Rectal smooth muscle tissue (tissue), 1 donor: ENCODE data around the gene PIGC.

Source experiments
- H3K27ac ChIP-seq: one replicate; pipeline ENCODE4 v1.7.0; 2013; ENCODE audit warnings: low read depth, low read length, inconsistent platforms
- H3K27me3 ChIP-seq: one replicate; pipeline ENCODE4 v1.7.0; 2013; ENCODE audit warnings: low read length; ENCODE audit not compliant: control insufficient read depth, insufficient read depth
- H3K36me3 ChIP-seq: one replicate; pipeline ENCODE4 v1.7.0; 2013; ENCODE audit warnings: low read length; ENCODE audit not compliant: control insufficient read depth, insufficient read depth
- H3K4me1 ChIP-seq: one replicate; pipeline ENCODE4 v1.7.0; 2013; ENCODE audit warnings: low read length; ENCODE audit not compliant: control insufficient read depth, insufficient read depth
- H3K4me3 ChIP-seq: one replicate; pipeline ENCODE4 v1.7.0; 2013; ENCODE audit warnings: low read length
- H3K9ac ChIP-seq: one replicate; pipeline ENCODE4 v1.7.0; 2013; ENCODE audit warnings: low read length

Gene PIGC

GRCh38 chr1:172477216-172477615 is 33.3 kb upstream of the PIGC start:
- no peaks in the 10 kb centered on the region for H3K27me3 ChIP-seq
- H3K4me3 ChIP-seq, result no peak overlapping the region
- no peaks in the 10 kb centered on the region for H3K4me1 ChIP-seq
- H3K27ac ChIP-seq, result no peak overlapping the region
- no peak overlapping the region for H3K9ac ChIP-seq
- no peaks in the 10 kb centered on the region for H3K36me3 ChIP-seq

- Histone ChIP-seq H3K9ac (no peak overlapping the region), H3K36me3 (no peaks in the 10 kb centered on the region), H3K4me3 (no peak overlapping the region), H3K4me1 (no peaks in the 10 kb centered on the region), H3K27ac (no peak overlapping the region), H3K27me3 (no peaks in the 10 kb centered on the region)
Measured at GRCh38 chr1:172476218-172476811, 32.4 kb upstream of the PIGC start.

GRCh38 chr1:172473842-172474241 is 30.0 kb upstream of the PIGC start:
- Histone ChIP-seq H3K27me3 (no peaks in the 10 kb centered on the region), H3K27ac (no peak overlapping the region), H3K9ac (no peak overlapping the region), H3K4me1 (no peaks in the 10 kb centered on the region), H3K4me3 (no peak overlapping the region), H3K36me3 (no peaks in the 10 kb centered on the region)

GRCh38 chr1:172473302-172473701 is 29.4 kb upstream of the PIGC start:
- H3K27me3 ChIP-seq, result no peaks in the 10 kb centered on the region
- H3K4me3 ChIP-seq, result no peak overlapping the region
- no peak overlapping the region for H3K27ac ChIP-seq
- no peak overlapping the region for H3K9ac ChIP-seq
- no peaks in the 10 kb centered on the region for H3K36me3 ChIP-seq
- H3K4me1 ChIP-seq, result no peaks in the 10 kb centered on the region

GRCh38 chr1:172472495-172472894 is 28.6 kb upstream of the PIGC start:
- Histone ChIP-seq H3K27me3 (no peaks in the 10 kb centered on the region), H3K4me1 (no peaks in the 10 kb centered on the region), H3K27ac (no peak overlapping the region), H3K4me3 (no peak overlapping the region), H3K36me3 (no peaks in the 10 kb centered on the region), H3K9ac (no peak overlapping the region)

GRCh38 chr1:172471666-172472065 is 27.8 kb upstream of the PIGC start:
- H3K36me3 ChIP-seq, result no peaks in the 10 kb centered on the region
- no peaks in the 10 kb centered on the region for H3K27me3 ChIP-seq

GRCh38 chr1:172470149-172470548 is 26.3 kb upstream of the PIGC start:
- Histone ChIP-seq H3K4me3 (no peak overlapping the region), H3K27ac (no peak overlapping the region), H3K36me3 (no peaks in the 10 kb centered on the region), H3K4me1 (no peaks in the 10 kb centered on the region), H3K27me3 (no peaks in the 10 kb centered on the region), H3K9ac (no peak overlapping the region)

More at GRCh38 chr1:172471666-172472065, 27.8 kb upstream of the PIGC start:
- H3K27ac ChIP-seq, result no peak overlapping the region
- no peak overlapping the region for H3K4me3 ChIP-seq
- no peak overlapping the region for H3K9ac ChIP-seq
- H3K4me1 ChIP-seq, result no peaks in the 10 kb centered on the region

- no peak overlapping the region for H3K27ac ChIP-seq
Measured at GRCh38 chr1:172469717-172470116, 25.8 kb upstream of the PIGC start.

GRCh38 chr1:172468296-172468695 is 24.4 kb upstream of the PIGC start:
- no peaks in the 10 kb centered on the region for H3K4me1 ChIP-seq

More at GRCh38 chr1:172469717-172470116, 25.8 kb upstream of the PIGC start:
- no peaks in the 10 kb centered on the region for H3K36me3 ChIP-seq
- no peaks in the 10 kb centered on the region for H3K4me1 ChIP-seq
- H3K27me3 ChIP-seq, result no peaks in the 10 kb centered on the region
- no peak overlapping the region for H3K9ac ChIP-seq
- no peak overlapping the region for H3K4me3 ChIP-seq

GRCh38 chr1:172467446-172467845 is 23.6 kb upstream of the PIGC start:
- Histone ChIP-seq H3K27ac (no peak overlapping the region), H3K9ac (no peak overlapping the region), H3K27me3 (no peaks in the 10 kb centered on the region), H3K36me3 (no peaks in the 10 kb centered on the region), H3K4me1 (no peaks in the 10 kb centered on the region), H3K4me3 (no peak overlapping the region)

More at GRCh38 chr1:172468296-172468695, 24.4 kb upstream of the PIGC start:
- no peak overlapping the region for H3K4me3 ChIP-seq
- no peaks in the 10 kb centered on the region for H3K36me3 ChIP-seq
- no peak overlapping the region for H3K9ac ChIP-seq
- no peak overlapping the region for H3K27ac ChIP-seq
- H3K27me3 ChIP-seq, result no peaks in the 10 kb centered on the region

GRCh38 chr1:172466795-172467407 is 23.0 kb upstream of the PIGC start:
- H3K4me1 ChIP-seq, result no peaks in the 10 kb centered on the region
- no peak overlapping the region for H3K4me3 ChIP-seq
- H3K27ac ChIP-seq, result no peak overlapping the region
- no peaks in the 10 kb centered on the region for H3K27me3 ChIP-seq
- H3K36me3 ChIP-seq, result no peaks in the 10 kb centered on the region
- H3K9ac ChIP-seq, result no peak overlapping the region

GRCh38 chr1:172465617-172466016 is 21.7 kb upstream of the PIGC start:
- Histone ChIP-seq H3K27ac (no peak overlapping the region), H3K27me3 (no peaks in the 10 kb centered on the region)

GRCh38 chr1:172460887-172461315 is 17.0 kb upstream of the PIGC start:
- Histone ChIP-seq H3K27me3 (no peaks in the 10 kb centered on the region), H3K4me3 (no peak overlapping the region), H3K36me3 (no peaks in the 10 kb centered on the region), H3K27ac (no peak overlapping the region), H3K4me1 (no peaks in the 10 kb centered on the region), H3K9ac (no peak overlapping the region)

More at GRCh38 chr1:172465617-172466016, 21.7 kb upstream of the PIGC start:
- Histone ChIP-seq H3K4me3 (no peak overlapping the region), H3K9ac (no peak overlapping the region), H3K4me1 (no peaks in the 10 kb centered on the region), H3K36me3 (no peaks in the 10 kb centered on the region)
